K562 (cell line): ENCODE results near the gene PRR29. TPM values are rescaled to one million over a fixed set of nuclear protein-coding genes. Genes with fewer than 3 reads are reported as not detected.

Experiments used
- ATAC-seq: fragments of 200-7000 bp; cut with Tn5 transposase; 3 replicates; pipeline ENCODE4 v1.9.1; 2020; ENCODE audit warnings: moderate library complexity
- BruUV-seq: library from RNA; stranded (reverse); fragments of 400-500 nt; replicated peaks from 2 replicates; lab custom pipeline; 2021; lab: Mats Ljungman, UMichigan
- CTCF ChIA-PET: fragments of 300-600 bp; formaldehyde crosslinking; extraction: SDS; loops from one replicate; lab custom pipeline; 2021; ENCODE audit warnings: low intra/inter-chr PET ratio; lab: Yijun Ruan, JAX
- POLR2A ChIA-PET: fragments of 300-600, 350-650 bp; sonication (Branson Sonifier 250); formaldehyde crosslinking; extraction: SDS; loops from one replicate; lab custom pipeline; 2021; ENCODE audit warnings: antibody characterized with exemption, inconsistent platforms; lab: Yijun Ruan, JAX
- DNase-seq, 4 experiments: peaks; one replicate each; pipeline versions ENCODE4 v3.0.0 to v3.0.0-alpha.2; 2011 to 2018; ENCODE audit warnings: low spot score in 3 of 4, mixed read lengths in 3 of 4; ENCODE audit errors: extremely low read depth in 1 of 4
- FAIRE-seq: peaks from 2 replicates; lab custom pipeline; 2011; peaks lifted over from hg19 to GRCh38; lab: Jason Lieb, UNC
- H2AFZ ChIP-seq: 2 replicates; pipeline ENCODE4 v1.6.0; 2011; ENCODE audit warnings: low read depth, low read length, control low read depth, inconsistent platforms
- H3K27ac ChIP-seq: fragments of 200-600 bp; 3 replicates; pipeline ENCODE4 v1.8.0; 2011; ENCODE audit warnings: low read depth, mild to moderate bottlenecking, control low read depth, inconsistent platforms, low read length, moderate library complexity, mixed read lengths; ENCODE audit errors: extremely low read depth
- H3K27me3 ChIP-seq, 2 experiments: fragments of 300-600 bp in 1 of 2; 2 replicates in 1 of 2; 3 replicates in 1 of 2; pipeline versions ENCODE4 v1.6.0 to v1.8.0; 2011; ENCODE audit warnings: inconsistent platforms in 2 of 2, low read length in 2 of 2, mild to moderate bottlenecking in 1 of 2, mixed read lengths in 1 of 2, moderate library complexity in 1 of 2; ENCODE audit not compliant: control insufficient read depth in 2 of 2, insufficient read depth in 2 of 2
- H3K36me3 ChIP-seq: fragments of 300-600 bp; 3 replicates; pipeline ENCODE4 v1.8.0; 2011; ENCODE audit warnings: mild to moderate bottlenecking, low read length, inconsistent platforms; ENCODE audit not compliant: control insufficient read depth, insufficient read depth
- H3K4me1 ChIP-seq, 2 experiments: fragments of 200-600 bp in 1 of 2; replicated peaks in 1 of 2; 2 replicates in 1 of 2; 3 replicates in 1 of 2; pipeline versions ENCODE4 v1.5.1 to v1.8.0; 2011; ENCODE audit warnings: inconsistent platforms in 2 of 2, low read length in 2 of 2, mild to moderate bottlenecking in 1 of 2, mixed read lengths in 1 of 2, moderate library complexity in 1 of 2; ENCODE audit not compliant: control insufficient read depth in 2 of 2, insufficient read depth in 2 of 2
- H3K4me2 ChIP-seq: 2 replicates; pipeline ENCODE4 v1.6.1; 2011; ENCODE audit warnings: low read length, control low read depth, inconsistent platforms, mixed read lengths; ENCODE audit not compliant: insufficient read depth
- H3K4me3 ChIP-seq: fragments of 200-600 bp; sonication (generic), shearing (Covaris generic); 2 replicates; pipeline ENCODE4 v1.5.1; 2016; ENCODE audit warnings: control low read depth, inconsistent platforms
- H3K79me2 ChIP-seq: fragments of 200-600 bp; 3 replicates; pipeline ENCODE4 v1.8.0; 2011; ENCODE audit warnings: low read length, inconsistent platforms; ENCODE audit not compliant: control insufficient read depth, insufficient read depth
- H3K9ac ChIP-seq, 2 experiments: 2 replicates each; pipeline versions ENCODE4 v1.6.0 to v1.6.1; 2011; ENCODE audit warnings: low read depth in 2 of 2, low read length in 2 of 2, control low read depth in 1 of 2, inconsistent platforms in 1 of 2, mild to moderate bottlenecking in 1 of 2, mixed read lengths in 1 of 2; ENCODE audit not compliant: insufficient read depth in 1 of 2
- H3K9me1 ChIP-seq: one replicate; pipeline ENCODE4 v1.6.0; 2011; ENCODE audit warnings: inconsistent platforms, mild to moderate bottlenecking, low read length, moderate library complexity; ENCODE audit not compliant: control insufficient read depth, insufficient read depth
- H3K9me3 ChIP-seq: replicated peaks from 2 replicates; pipeline ENCODE4 v1.5.1; 2011; ENCODE audit warnings: low read depth, low read length, inconsistent platforms; ENCODE audit not compliant: control insufficient read depth, insufficient read depth
- H4K20me1 ChIP-seq: replicated peaks from 2 replicates; pipeline ENCODE4 v1.6.1; 2011; ENCODE audit warnings: low read length, inconsistent platforms, mixed read lengths; ENCODE audit not compliant: control insufficient read depth, insufficient read depth
- CHCHD3 ChIP-seq: fragments of 250-450 bp; sonication (Bioruptor Pico); IDR thresholded peaks from 2 replicates; pipeline ENCODE4 v2.1.2; 2022; ENCODE audit warnings: mild to moderate bottlenecking
- ETV5 ChIP-seq: sonication (generic); formaldehyde crosslinking; IDR thresholded peaks from 2 replicates; pipeline ENCODE4 v1.4.0; 2020; ENCODE audit warnings: low read depth, mild to moderate bottlenecking, missing genetic modification reagents
- FOXK1 ChIP-seq: sonication (generic); formaldehyde crosslinking; IDR thresholded peaks from 2 replicates; pipeline ENCODE4 v1.8.0; 2022; ENCODE audit warnings: missing genetic modification reagents, mild to moderate bottlenecking, borderline replicate concordance
- KDM4B ChIP-seq, 2 experiments: fragments of 450-650 bp in 1 of 2; sonication (generic) in 1 of 2; IDR thresholded peaks; 2 replicates each; pipeline ENCODE4 v1.6.1; 2016 to 2017; ENCODE audit warnings: borderline replicate concordance in 2 of 2, antibody characterized with exemption in 1 of 2, low read depth in 1 of 2, mild to moderate bottlenecking in 1 of 2
- SRSF9 ChIP-seq: fragments of 200-400 bp; formaldehyde crosslinking; IDR thresholded peaks from 2 replicates; pipeline ENCODE4 v1.6.1; 2017; ENCODE audit warnings: low read depth, low read length, borderline replicate concordance
- WHSC1 ChIP-seq: IDR thresholded peaks from one replicate; pipeline ENCODE4 v1.6.1; 2012; ENCODE audit warnings: low read length, control low read depth, inconsistent platforms
- ZNF766 ChIP-seq: fragments of 200-800 bp; sonication (Bioruptor generic); conservative IDR thresholded peaks from 2 replicates; pipeline ENCODE4 v1.6.1; 2016; ENCODE audit warnings: missing genetic modification characterization, missing compliant biosample characterization
- WGBS: fragments of 100-300 bp; shearing (Covaris generic); methylation state at CpG from one replicate; pipeline ENCODE4 v1.1.6; 2016; ENCODE audit warnings: low coverage, mixed read lengths; ENCODE audit not compliant: insufficient coverage; ENCODE audit errors: missing lambda C conversion rate; 5-methylcytosine and 5-hydroxymethylcytosine counted together
- in situ Hi-C: fragments of 300-500 bp; cut with MboI; formaldehyde crosslinking; loops from 4 replicates; pipeline ENCODE4 v1.15.0; 2018; ENCODE audit warnings: inconsistent platforms, mixed read lengths
- intact Hi-C: fragments of 100-400 bp; cut with micrococcal nuclease; formaldehyde crosslinking; loops from 2 replicates; pipeline ENCODE4 v1.14.2; 2022
- polyA plus RNA-seq, 8 experiments: library from polyadenylated mRNA; depleted of rRNA in 4 of 8; stranded (reverse) in 5 of 8; unstranded in 3 of 8; fragments of >200 nt; fragmentation: Nextera tagmentation in 2 of 8; fragmentation: Illumina TruSeq in 1 of 8; extraction: Ambion mirVana in 2 of 8; extraction: Trizol in 1 of 8; gene quantifications; 2 replicates each; pipeline versions ENCODE4 v1.2.1 to v1.2.3, GENCODE V29; 2011 to 2014; ENCODE audit warnings: inconsistent platforms in 1 of 8, missing spikeins in 1 of 8
- total RNA-seq, 7 experiments: library from RNA; depleted of rRNA in 6 of 7; stranded (reverse); fragments of >200 nt in 6 of 7; fragmentation: Illumina TruSeq in 2 of 7; extraction: Trizol in 2 of 7; gene quantifications; 2 replicates each; pipeline versions ENCODE4 v1.2.1 to v1.2.3, GENCODE V29; 2011 to 2021; ENCODE audit warnings: low replicate concordance in 1 of 7
- TF ChIP-seq, protein P1 (sequence below): fragments of 450-650 bp; IDR thresholded peaks from 2 replicates; pipeline ENCODE4 v1.7.0; 2016; ENCODE audit warnings: borderline replicate concordance
- TF ChIP-seq, protein P2 (sequence below): fragments of 200-600 bp; sonication (generic); IDR thresholded peaks from one replicate; pipeline ENCODE4 v1.6.1; 2012; ENCODE audit warnings: mild to moderate bottlenecking, low read depth, low read length, inconsistent platforms

PRR29 gene
- total and polyA plus RNA-seq, 9 of the 15 experiments (the other 6 are each of a cell fraction or from before 2014, with no cell fraction given): 0.08 to 0.58 (median 0.15) TPM; not detected in 5

DNA sequence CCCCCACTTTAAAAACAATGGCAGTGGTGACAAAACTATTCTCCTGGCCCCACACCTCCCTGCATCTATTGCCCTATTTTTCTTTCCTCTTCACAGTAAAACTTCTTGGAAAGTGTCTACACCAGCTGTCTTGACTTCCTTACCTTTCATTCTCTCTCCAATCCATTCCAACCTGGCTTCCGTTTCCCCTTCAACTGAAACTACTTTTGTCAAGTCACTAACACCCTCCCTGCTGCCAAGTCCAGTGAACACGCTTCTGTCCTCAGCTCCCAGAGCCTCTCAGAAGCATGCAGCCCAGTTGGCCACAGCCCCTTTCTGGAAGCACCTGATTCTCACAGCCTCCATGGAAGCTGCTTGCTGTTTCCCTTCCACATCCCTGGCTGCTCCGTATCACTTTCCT is 21.4 kb upstream of the PRR29 start:
- Histone ChIP-seq H2AFZ (peak overlapping the region; percentile 78; the same call in 1 of the 2 replicates), H3K4me1 (peaks cover 4 to 22% of the 10 kb centered on the region in 2 experiments; a peak in 4 of 5 replicates), H3K9me1 (no peaks in the 10 kb centered on the region), H3K9me3 (no peaks in the 10 kb centered on the region), H4K20me1 (no peaks in the 10 kb centered on the region), H3K4me3 (no peak overlapping the region), H3K79me2 (no peaks in the 10 kb centered on the region), H3K4me2 (peak overlapping the region; percentile 14; the same call in 1 of the 2 replicates), H3K27me3 (peaks cover 0 to 28% of the 10 kb centered on the region in 2 experiments; a peak in 3 of 5 replicates), H3K9ac (peak overlapping the region in 1 of 2 experiments; percentile 78; a peak in 1 of 4 replicates), H3K27ac (peak overlapping the region; percentile 31; the same call in 1 of the 3 replicates), H3K36me3 (no peaks in the 10 kb centered on the region)
- POLR2A ChIA-PET: interaction anchor here (0.6 to 1.6 kb wide), 5 partner anchors 8 to 26 kb away, joined by 3 to 7 read pairs (median 4); no protein-coding TSS in a partner anchor
- DNase-seq: peak in 1 of 4 experiments; percentile 31
- intact Hi-C loops (no loop called here), in situ Hi-C loops (no loop called here)
- BruUV-seq: no TSS peak
- whole genome bisulfite sequencing: 10% methylated on average over 3 of the region's 3 CpGs
- peak; percentile 75 for ATAC-seq
- peak; percentile 64 for FAIRE-seq
- CTCF ChIA-PET: no interaction called here
- no peak for TF ChIP-seq ETV5
- TF ChIP-seq CHCHD3 (CRISPR knock-in tag): no peak
- TF ChIP-seq SRSF9: no peak
- TF ChIP-seq FOXK1: no peak
- 0 out of 2 replicates have a peak, but pooled peaks have one; percentile 43 for TF ChIP-seq ZNF766
- no peak for TF ChIP-seq KDM4B (IDR thresholded peaks at IDR 0.05; ENCODE audit: borderline replicate concordance in 2 of 2, low read depth in 1 of 2)
- TF ChIP-seq, protein P1, sequence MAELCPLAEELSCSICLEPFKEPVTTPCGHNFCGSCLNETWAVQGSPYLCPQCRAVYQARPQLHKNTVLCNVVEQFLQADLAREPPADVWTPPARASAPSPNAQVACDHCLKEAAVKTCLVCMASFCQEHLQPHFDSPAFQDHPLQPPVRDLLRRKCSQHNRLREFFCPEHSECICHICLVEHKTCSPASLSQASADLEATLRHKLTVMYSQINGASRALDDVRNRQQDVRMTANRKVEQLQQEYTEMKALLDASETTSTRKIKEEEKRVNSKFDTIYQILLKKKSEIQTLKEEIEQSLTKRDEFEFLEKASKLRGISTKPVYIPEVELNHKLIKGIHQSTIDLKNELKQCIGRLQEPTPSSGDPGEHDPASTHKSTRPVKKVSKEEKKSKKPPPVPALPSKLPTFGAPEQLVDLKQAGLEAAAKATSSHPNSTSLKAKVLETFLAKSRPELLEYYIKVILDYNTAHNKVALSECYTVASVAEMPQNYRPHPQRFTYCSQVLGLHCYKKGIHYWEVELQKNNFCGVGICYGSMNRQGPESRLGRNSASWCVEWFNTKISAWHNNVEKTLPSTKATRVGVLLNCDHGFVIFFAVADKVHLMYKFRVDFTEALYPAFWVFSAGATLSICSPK: no peak
- TF ChIP-seq, protein P2, sequence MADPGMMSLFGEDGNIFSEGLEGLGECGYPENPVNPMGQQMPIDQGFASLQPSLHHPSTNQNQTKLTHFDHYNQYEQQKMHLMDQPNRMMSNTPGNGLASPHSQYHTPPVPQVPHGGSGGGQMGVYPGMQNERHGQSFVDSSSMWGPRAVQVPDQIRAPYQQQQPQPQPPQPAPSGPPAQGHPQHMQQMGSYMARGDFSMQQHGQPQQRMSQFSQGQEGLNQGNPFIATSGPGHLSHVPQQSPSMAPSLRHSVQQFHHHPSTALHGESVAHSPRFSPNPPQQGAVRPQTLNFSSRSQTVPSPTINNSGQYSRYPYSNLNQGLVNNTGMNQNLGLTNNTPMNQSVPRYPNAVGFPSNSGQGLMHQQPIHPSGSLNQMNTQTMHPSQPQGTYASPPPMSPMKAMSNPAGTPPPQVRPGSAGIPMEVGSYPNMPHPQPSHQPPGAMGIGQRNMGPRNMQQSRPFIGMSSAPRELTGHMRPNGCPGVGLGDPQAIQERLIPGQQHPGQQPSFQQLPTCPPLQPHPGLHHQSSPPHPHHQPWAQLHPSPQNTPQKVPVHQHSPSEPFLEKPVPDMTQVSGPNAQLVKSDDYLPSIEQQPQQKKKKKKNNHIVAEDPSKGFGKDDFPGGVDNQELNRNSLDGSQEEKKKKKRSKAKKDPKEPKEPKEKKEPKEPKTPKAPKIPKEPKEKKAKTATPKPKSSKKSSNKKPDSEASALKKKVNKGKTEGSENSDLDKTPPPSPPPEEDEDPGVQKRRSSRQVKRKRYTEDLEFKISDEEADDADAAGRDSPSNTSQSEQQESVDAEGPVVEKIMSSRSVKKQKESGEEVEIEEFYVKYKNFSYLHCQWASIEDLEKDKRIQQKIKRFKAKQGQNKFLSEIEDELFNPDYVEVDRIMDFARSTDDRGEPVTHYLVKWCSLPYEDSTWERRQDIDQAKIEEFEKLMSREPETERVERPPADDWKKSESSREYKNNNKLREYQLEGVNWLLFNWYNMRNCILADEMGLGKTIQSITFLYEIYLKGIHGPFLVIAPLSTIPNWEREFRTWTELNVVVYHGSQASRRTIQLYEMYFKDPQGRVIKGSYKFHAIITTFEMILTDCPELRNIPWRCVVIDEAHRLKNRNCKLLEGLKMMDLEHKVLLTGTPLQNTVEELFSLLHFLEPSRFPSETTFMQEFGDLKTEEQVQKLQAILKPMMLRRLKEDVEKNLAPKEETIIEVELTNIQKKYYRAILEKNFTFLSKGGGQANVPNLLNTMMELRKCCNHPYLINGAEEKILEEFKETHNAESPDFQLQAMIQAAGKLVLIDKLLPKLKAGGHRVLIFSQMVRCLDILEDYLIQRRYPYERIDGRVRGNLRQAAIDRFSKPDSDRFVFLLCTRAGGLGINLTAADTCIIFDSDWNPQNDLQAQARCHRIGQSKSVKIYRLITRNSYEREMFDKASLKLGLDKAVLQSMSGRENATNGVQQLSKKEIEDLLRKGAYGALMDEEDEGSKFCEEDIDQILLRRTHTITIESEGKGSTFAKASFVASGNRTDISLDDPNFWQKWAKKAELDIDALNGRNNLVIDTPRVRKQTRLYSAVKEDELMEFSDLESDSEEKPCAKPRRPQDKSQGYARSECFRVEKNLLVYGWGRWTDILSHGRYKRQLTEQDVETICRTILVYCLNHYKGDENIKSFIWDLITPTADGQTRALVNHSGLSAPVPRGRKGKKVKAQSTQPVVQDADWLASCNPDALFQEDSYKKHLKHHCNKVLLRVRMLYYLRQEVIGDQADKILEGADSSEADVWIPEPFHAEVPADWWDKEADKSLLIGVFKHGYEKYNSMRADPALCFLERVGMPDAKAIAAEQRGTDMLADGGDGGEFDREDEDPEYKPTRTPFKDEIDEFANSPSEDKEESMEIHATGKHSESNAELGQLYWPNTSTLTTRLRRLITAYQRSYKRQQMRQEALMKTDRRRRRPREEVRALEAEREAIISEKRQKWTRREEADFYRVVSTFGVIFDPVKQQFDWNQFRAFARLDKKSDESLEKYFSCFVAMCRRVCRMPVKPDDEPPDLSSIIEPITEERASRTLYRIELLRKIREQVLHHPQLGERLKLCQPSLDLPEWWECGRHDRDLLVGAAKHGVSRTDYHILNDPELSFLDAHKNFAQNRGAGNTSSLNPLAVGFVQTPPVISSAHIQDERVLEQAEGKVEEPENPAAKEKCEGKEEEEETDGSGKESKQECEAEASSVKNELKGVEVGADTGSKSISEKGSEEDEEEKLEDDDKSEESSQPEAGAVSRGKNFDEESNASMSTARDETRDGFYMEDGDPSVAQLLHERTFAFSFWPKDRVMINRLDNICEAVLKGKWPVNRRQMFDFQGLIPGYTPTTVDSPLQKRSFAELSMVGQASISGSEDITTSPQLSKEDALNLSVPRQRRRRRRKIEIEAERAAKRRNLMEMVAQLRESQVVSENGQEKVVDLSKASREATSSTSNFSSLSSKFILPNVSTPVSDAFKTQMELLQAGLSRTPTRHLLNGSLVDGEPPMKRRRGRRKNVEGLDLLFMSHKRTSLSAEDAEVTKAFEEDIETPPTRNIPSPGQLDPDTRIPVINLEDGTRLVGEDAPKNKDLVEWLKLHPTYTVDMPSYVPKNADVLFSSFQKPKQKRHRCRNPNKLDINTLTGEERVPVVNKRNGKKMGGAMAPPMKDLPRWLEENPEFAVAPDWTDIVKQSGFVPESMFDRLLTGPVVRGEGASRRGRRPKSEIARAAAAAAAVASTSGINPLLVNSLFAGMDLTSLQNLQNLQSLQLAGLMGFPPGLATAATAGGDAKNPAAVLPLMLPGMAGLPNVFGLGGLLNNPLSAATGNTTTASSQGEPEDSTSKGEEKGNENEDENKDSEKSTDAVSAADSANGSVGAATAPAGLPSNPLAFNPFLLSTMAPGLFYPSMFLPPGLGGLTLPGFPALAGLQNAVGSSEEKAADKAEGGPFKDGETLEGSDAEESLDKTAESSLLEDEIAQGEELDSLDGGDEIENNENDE: no peak
- TF ChIP-seq WHSC1: no peak
